ENCODE data around the gene RBP5. TPM values are rescaled to one million over a fixed set of nuclear protein-coding genes. Genes with fewer than 3 reads are reported as not detected.
A peak's percentile ranks its signal among the peaks of the same experiment; 100 is the strongest.

Gene RBP5
- total RNA-seq, 1 donor from 2014 or later = 0.89 TPM

- no peak for ATAC-seq
- intact Hi-C loops (cut with micrococcal nuclease) = no loop called here
- no peak for DNase-seq
Measured at GRCh38 chr12:7129287-7129871, 690 bp upstream of the RBP5 start.

- intact Hi-C loops (cut with micrococcal nuclease) = no loop called here
- DNase-seq (no peak), ATAC-seq (no peak)
Measured at GRCh38 chr12:7127916-7128626, 618 bp downstream of the RBP5 start.

- no peak for DNase-seq
- intact Hi-C loops (cut with micrococcal nuclease) = no loop called here
- no peak for ATAC-seq
Measured at GRCh38 chr12:7125632-7126227, 3.0 kb downstream of the RBP5 start.

- ATAC-seq (no peak), DNase-seq (no peak)
- intact Hi-C loops (cut with micrococcal nuclease) = no loop called here
Measured at GRCh38 chr12:7123806-7124522, 4.7 kb downstream of the RBP5 start.

GRCh38 chr12:7122811-7123769 lies 5.6 kb downstream of the RBP5 start:
- DNase-seq = peak; percentile 55
- intact Hi-C loops (cut with micrococcal nuclease) = no loop called here
- peak; percentile 77 for ATAC-seq

GRCh38 chr12:7121324-7121723 lies 7.4 kb downstream of the RBP5 start:
- DNase-seq = no peak
- no peak for ATAC-seq
- intact Hi-C loops (cut with micrococcal nuclease) = no loop called here

- no peak for DNase-seq
- intact Hi-C loops (cut with micrococcal nuclease) = no loop called here
- no peak for ATAC-seq
Measured at GRCh38 chr12:7120166-7120565, 8.5 kb downstream of the RBP5 start.

GRCh38 chr12:7118881-7119280 lies 9.8 kb downstream of the RBP5 start:
- ATAC-seq = no peak
- intact Hi-C loops (cut with micrococcal nuclease) = loop anchor here (10.0 kb wide), 1 partner anchor 54 kb away; the partner anchor contains the start of gene C1S
- no peak for DNase-seq

GRCh38 chr12:7117670-7118069 lies 11.0 kb downstream of the RBP5 start:
- ATAC-seq (no peak), DNase-seq (no peak)
- intact Hi-C loops (cut with micrococcal nuclease) = loop anchor here (10.0 kb wide), 1 partner anchor 53 kb away; the partner anchor contains the start of gene C1S

GRCh38 chr12:7116916-7117315 lies 11.8 kb downstream of the RBP5 start:
- DNase-seq (no peak), ATAC-seq (no peak)
- intact Hi-C loops (cut with micrococcal nuclease) = loop anchor here (10.0 kb wide), 1 partner anchor 52 kb away; the partner anchor contains the start of gene C1S

- DNase-seq = no peak
- intact Hi-C loops (cut with micrococcal nuclease) = loop anchor here (10.0 kb wide), 1 partner anchor 51 kb away; the partner anchor contains the start of gene C1S
- no peak for ATAC-seq
Measured at GRCh38 chr12:7116196-7116595, 12.5 kb downstream of the RBP5 start.

- ATAC-seq (no peak), DNase-seq (no peak)
- intact Hi-C loops (cut with micrococcal nuclease) = loop anchor here (10.0 kb wide), 1 partner anchor 50 kb away; the partner anchor contains the start of gene C1S
Measured at GRCh38 chr12:7114851-7115250, 13.8 kb downstream of the RBP5 start.

GRCh38 chr12:7114008-7114407 lies 14.7 kb downstream of the RBP5 start:
- intact Hi-C loops (cut with micrococcal nuclease) = loop anchor here (10.0 kb wide), 1 partner anchor 49 kb away; the partner anchor contains the start of gene C1S
- ATAC-seq = no peak
- no peak for DNase-seq

- intact Hi-C loops (cut with micrococcal nuclease) = loop anchor here (10.0 kb wide), 1 partner anchor 49 kb away; the partner anchor contains the start of gene C1S
Measured at GRCh38 chr12:7113389-7113871, 15.3 kb downstream of the RBP5 start.

GRCh38 chr12:7112041-7112440 lies 16.6 kb downstream of the RBP5 start:
- DNase-seq (no peak), ATAC-seq (no peak)
- intact Hi-C loops (cut with micrococcal nuclease) = loop anchor here (10.0 kb wide), 1 partner anchor 47 kb away; the partner anchor contains the start of gene C1S

More at GRCh38 chr12:7113389-7113871, 15.3 kb downstream of the RBP5 start:
- DNase-seq = no peak
- ATAC-seq = no peak

- DNase-seq = no peak
- ATAC-seq = no peak
- intact Hi-C loops (cut with micrococcal nuclease) = loop anchor here (10.0 kb wide), 1 partner anchor 46 kb away; the partner anchor contains the start of gene C1S
Measured at GRCh38 chr12:7110661-7111060, 18.0 kb downstream of the RBP5 start.

GRCh38 chr12:7109572-7109920 lies 19.1 kb downstream of the RBP5 start:
- DNase-seq = no peak
- ATAC-seq = no peak
- intact Hi-C loops (cut with micrococcal nuclease) = loop anchor here (10.0 kb wide), 1 partner anchor 155 kb away; the partner anchor contains the start of gene PTPN6

Data from left ventricle myocardium superior (tissue), 1 donor.